Parathyroid adenoma (tissue), 2 donors: Measurements from ENCODE around the gene MICU2.
"Not testable (repeated sequence)": the region's sequence is repeated elsewhere in the genome, so short reads cannot be mapped to it uniquely, and the experiment has no call there.

Source experiments
- H2AFZ ChIP-seq: fragments of 300-600 bp; sonication (generic); one replicate; pipeline ENCODE4 v1.7.0; 2017; ENCODE audit warnings: antibody characterized with exemption, mild to moderate bottlenecking
- H3K27ac ChIP-seq: fragments of 300-600 bp; sonication (generic); one replicate; pipeline ENCODE4 v1.7.0; 2017
- H3K27me3 ChIP-seq: fragments of 300-600 bp; sonication (generic); one replicate; pipeline ENCODE4 v1.7.0; 2017; ENCODE audit warnings: low read length; ENCODE audit not compliant: control insufficient read depth, insufficient read depth
- H3K36me3 ChIP-seq: fragments of 300-600 bp; sonication (generic); one replicate; pipeline ENCODE4 v1.7.0; 2017; ENCODE audit warnings: low read length; ENCODE audit not compliant: control insufficient read depth, insufficient read depth
- H3K4me1 ChIP-seq: fragments of 300-600 bp; sonication (generic); one replicate; pipeline ENCODE4 v1.7.0; 2017; ENCODE audit warnings: control low read depth
- H3K4me2 ChIP-seq: fragments of 300-600 bp; sonication (generic); one replicate; pipeline ENCODE4 v1.7.0; 2017; ENCODE audit warnings: low read length
- H3K4me3 ChIP-seq: fragments of 300-600 bp; sonication (generic); one replicate; pipeline ENCODE4 v1.7.0; 2017; ENCODE audit warnings: low read depth, low read length
- H3K79me2 ChIP-seq: fragments of 300-600 bp; sonication (generic); one replicate; pipeline ENCODE4 v1.7.0; 2017; ENCODE audit warnings: control low read depth
- H3K9ac ChIP-seq: fragments of 300-600 bp; sonication (generic); one replicate; pipeline ENCODE4 v1.7.0; 2017; ENCODE audit warnings: mild to moderate bottlenecking
- H3K9me3 ChIP-seq: fragments of 300-600 bp; sonication (generic); one replicate; pipeline ENCODE4 v1.7.0; 2017; ENCODE audit warnings: low read length; ENCODE audit not compliant: control insufficient read depth
- TF ChIP-seq, protein P1 (sequence below): fragments of 300-600 bp; sonication (generic); IDR thresholded peaks from one replicate; pipeline ENCODE4 v1.7.0; 2017; ENCODE audit warnings: antibody characterized with exemption, mild to moderate bottlenecking
- donor health status: primary hyperparathyroidism.

Gene MICU2

DNA sequence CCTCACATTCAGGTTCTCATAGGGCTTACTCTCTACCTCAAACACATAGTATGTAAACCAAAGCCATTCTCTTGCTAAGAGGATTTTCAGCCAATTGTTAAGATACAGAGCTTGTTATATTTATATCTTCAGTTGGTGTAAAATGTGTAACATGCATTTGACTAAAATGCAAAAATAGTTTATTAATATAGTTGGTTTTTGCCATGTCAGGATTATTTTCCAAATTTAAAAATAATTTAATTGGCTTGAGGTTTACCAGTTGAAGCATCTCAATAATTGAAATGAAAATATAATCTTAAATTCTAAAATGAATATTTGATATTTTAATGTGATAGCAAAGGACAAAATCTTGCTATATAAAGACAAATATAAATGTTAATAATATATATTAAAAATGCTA, 7.2 kb downstream of the MICU2 start:
- H2AFZ ChIP-seq = no peak overlapping the region
- no peaks in the 10 kb centered on the region for H3K36me3 ChIP-seq
- no peak overlapping the region for H3K9ac ChIP-seq
- TF ChIP-seq, protein P1, sequence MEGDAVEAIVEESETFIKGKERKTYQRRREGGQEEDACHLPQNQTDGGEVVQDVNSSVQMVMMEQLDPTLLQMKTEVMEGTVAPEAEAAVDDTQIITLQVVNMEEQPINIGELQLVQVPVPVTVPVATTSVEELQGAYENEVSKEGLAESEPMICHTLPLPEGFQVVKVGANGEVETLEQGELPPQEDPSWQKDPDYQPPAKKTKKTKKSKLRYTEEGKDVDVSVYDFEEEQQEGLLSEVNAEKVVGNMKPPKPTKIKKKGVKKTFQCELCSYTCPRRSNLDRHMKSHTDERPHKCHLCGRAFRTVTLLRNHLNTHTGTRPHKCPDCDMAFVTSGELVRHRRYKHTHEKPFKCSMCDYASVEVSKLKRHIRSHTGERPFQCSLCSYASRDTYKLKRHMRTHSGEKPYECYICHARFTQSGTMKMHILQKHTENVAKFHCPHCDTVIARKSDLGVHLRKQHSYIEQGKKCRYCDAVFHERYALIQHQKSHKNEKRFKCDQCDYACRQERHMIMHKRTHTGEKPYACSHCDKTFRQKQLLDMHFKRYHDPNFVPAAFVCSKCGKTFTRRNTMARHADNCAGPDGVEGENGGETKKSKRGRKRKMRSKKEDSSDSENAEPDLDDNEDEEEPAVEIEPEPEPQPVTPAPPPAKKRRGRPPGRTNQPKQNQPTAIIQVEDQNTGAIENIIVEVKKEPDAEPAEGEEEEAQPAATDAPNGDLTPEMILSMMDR = no peak
- no peaks in the 10 kb centered on the region for H3K9me3 ChIP-seq
- no peak overlapping the region for H3K27ac ChIP-seq
- peaks cover 3% of the 10 kb centered on the region for H3K79me2 ChIP-seq
- no peaks in the 10 kb centered on the region for H3K27me3 ChIP-seq
- no peak overlapping the region for H3K4me2 ChIP-seq
- no peak overlapping the region for H3K4me3 ChIP-seq
- no peaks in the 10 kb centered on the region for H3K4me1 ChIP-seq

DNA sequence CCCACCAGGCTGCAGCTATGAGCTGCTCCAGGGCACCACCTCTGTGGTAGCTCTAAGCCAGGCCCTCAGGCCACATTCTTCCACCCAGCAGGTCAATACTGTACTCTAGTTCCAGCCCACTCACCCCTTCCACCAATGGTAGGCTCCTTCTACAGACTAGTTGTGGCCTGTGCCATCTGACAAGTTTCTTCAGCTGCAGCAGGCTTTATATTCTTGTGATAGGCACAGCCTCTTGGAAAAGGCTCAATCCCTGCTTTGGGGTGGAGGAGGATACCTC, 8.5 kb downstream of the MICU2 start:
- peaks cover 6% of the 10 kb centered on the region for H3K79me2 ChIP-seq
- no peak overlapping the region for H3K9ac ChIP-seq
- no peak overlapping the region for H3K4me3 ChIP-seq
- H3K4me1 ChIP-seq = no peaks in the 10 kb centered on the region
- H2AFZ ChIP-seq = no peak overlapping the region
- no peaks in the 10 kb centered on the region for H3K9me3 ChIP-seq
- no peak overlapping the region for H3K4me2 ChIP-seq
- TF ChIP-seq, protein P1 = no peak
- H3K27ac ChIP-seq = no peak overlapping the region
- no peaks in the 10 kb centered on the region for H3K27me3 ChIP-seq
- no peaks in the 10 kb centered on the region for H3K36me3 ChIP-seq

DNA sequence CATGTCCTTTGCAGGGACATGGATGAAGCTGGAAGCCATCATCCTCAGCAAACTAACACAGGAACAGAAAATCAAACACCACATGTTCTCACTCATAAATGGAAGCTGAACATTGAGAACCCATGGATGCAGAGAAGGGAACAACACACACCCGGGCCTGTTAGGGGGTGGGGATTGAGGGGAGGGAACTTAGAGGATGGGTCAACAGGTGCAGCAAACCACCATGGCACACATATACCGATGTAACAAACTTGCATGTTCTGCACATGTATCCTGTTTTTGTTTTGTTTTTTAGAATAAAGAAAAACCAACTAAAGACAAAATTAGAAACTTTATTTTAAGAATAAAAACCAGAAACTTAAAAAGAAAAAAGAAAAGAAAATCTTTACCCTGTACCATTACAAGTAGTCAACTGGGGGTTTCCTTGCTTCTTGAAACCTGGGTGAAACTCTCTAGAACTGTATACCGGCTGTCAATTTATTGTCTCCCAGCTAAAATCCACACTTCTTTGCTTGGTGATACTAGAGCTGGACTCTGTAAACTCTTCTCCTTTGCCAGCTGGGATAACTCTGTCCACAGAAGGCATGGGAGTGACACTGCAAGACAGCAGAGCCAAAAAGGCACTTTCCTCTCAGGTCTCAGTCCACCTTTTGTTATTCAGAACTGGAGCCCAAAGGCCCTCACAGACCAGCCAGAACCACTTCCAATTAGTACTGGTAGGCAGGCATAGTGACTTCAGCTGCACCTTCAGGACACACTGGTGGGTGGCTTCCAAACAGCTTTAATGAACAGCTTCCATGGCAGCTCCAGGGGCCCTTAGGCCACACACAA, 9.0 kb downstream of the MICU2 start:
- Histone ChIP-seq H3K9ac (no peak overlapping the region), H3K9me3 (no peaks in the 10 kb centered on the region), H3K27me3 (no peaks in the 10 kb centered on the region)

DNA sequence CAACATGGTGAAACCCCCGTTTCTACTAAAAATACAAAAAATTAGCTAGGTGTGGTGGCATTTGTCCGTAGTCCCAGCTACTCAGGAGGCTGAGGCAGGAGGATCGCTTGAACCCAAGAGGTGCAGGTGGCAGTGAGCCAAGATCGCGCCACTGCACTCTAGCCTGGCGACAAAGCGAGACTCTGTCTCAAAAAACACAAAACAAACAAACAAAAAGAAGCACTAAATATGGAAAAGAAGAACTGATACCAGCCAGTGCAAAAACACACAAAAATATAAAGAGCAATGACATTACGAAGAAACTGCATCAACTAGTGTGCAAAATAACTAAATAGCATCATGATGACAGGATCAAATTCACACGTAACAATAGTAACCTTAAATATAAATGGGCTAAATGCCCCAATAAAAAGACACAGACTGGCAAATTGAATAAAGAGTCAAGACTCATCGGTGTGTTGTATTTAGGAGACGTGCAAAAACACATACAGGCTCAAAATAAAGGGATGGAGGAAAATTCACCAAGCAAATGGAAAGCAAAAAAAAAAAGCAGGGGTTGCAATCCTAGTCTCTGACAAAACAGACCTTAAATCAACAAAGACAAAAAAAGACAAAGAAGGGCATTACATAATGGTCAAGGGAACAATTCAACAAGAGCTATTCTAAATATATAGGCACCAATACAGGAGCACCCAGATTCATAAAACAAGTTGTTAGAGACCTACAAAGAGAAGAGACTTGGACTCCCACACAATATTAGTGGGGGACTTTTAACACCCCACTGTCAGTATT, 13.1 kb downstream of the MICU2 start:
- H2AFZ ChIP-seq, H3K27me3 ChIP-seq, H3K79me2 ChIP-seq, H3K4me2 ChIP-seq, H3K9me3 ChIP-seq, H3K27ac ChIP-seq, H3K4me1 ChIP-seq, H3K36me3 ChIP-seq, H3K9ac ChIP-seq, H3K4me3 ChIP-seq: not testable (repeated sequence)

More for the DNA sequence above, 9.0 kb downstream of the MICU2 start:
- no peak overlapping the region for H3K27ac ChIP-seq
- TF ChIP-seq, protein P1 = no peak
- peaks cover 7% of the 10 kb centered on the region for H3K79me2 ChIP-seq
- H2AFZ ChIP-seq = no peak overlapping the region
- H3K4me1 ChIP-seq = no peaks in the 10 kb centered on the region
- H3K36me3 ChIP-seq = no peaks in the 10 kb centered on the region
- no peak overlapping the region for H3K4me3 ChIP-seq
- no peak overlapping the region for H3K4me2 ChIP-seq

DNA sequence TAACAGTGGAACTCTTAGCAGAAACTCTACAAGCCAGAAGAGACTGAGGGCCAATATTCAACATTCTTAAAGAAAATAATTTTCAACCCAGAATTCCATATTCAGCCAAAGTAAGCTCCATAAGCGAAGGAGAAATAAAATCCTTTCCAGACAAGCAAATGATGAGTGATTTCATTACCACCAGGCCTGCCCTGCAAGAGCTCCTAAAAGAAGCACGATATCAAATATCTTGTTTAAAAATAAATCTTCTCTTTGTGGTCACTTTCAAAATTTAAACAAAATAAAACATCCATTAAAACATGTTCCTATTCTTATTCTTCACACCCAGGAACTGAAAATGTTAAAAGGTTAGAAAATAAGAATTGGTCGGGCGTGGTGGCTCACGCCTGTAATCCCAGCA, 13.7 kb downstream of the MICU2 start:
- Histone ChIP-seq H3K4me1 (no peaks in the 10 kb centered on the region), H3K9me3 (no peaks in the 10 kb centered on the region), H3K9ac (no peak overlapping the region), H2AFZ (no peak overlapping the region), H3K27ac (no peak overlapping the region), H3K79me2 (peaks cover 4% of the 10 kb centered on the region), H3K4me2 (no peak overlapping the region), H3K4me3 (no peak overlapping the region), H3K27me3 (no peaks in the 10 kb centered on the region), H3K36me3 (no peaks in the 10 kb centered on the region)
- TF ChIP-seq, protein P1 = no peak

DNA sequence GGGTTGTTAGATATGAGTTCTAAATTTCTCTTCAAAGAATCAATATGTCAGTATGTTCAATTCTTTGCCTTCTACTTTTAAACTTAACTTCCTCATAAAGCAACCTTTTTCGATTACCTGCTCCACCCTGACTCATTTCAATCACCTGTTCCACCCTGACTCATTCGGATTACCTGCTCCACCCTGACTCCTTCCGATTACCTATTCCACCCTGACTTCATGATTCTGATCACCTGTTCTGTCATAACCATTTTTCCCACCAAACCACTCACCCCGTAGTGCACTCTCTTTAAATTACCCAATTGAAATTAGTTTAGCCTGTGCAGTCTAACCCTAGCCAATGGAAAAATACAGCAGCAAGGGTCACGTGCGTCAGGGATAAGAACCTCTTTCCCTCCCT, 14.5 kb downstream of the MICU2 start:
- H3K4me2 ChIP-seq, H3K27me3 ChIP-seq, H3K9ac ChIP-seq, H3K9me3 ChIP-seq, H3K36me3 ChIP-seq, H2AFZ ChIP-seq, H3K79me2 ChIP-seq, H3K4me3 ChIP-seq, H3K4me1 ChIP-seq, H3K27ac ChIP-seq: not testable (repeated sequence)

DNA sequence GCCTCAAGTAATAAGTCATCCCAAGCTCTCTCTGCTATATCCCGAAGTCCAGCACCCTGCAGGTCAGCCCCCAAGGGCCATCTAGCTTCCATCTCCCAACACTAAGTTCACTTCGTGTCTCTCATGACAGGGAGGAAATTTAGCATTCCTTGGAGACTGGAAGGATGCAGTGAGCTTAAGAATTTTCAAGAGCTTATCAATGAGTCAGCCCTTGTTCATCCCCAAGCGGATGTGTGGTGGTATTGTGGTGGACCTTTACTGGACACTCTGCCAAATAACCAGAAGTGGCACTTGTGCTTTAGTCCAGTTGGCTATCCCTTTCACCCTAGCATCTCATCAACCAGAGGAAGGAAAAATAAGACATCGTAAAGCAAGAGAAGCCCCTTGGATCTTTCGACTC, 15.6 kb downstream of the MICU2 start:
- H3K4me1 ChIP-seq, H3K27me3 ChIP-seq, H3K27ac ChIP-seq, H3K4me3 ChIP-seq, H3K79me2 ChIP-seq, H3K36me3 ChIP-seq, H3K9me3 ChIP-seq, H2AFZ ChIP-seq, H3K4me2 ChIP-seq, H3K9ac ChIP-seq: not testable (repeated sequence)
